HUES6 (cell line): ENCODE results near the gene BNIPL.
A peak's percentile ranks its signal among the peaks of the same experiment; 100 is the strongest.

Experiments used
- H3K27ac ChIP-seq: 2 replicates; pipeline ENCODE4 v1.7.0; 2013; ENCODE audit warnings: low read depth, mild to moderate bottlenecking, low read length, inconsistent platforms
- H3K27me3 ChIP-seq: 2 replicates; pipeline ENCODE4 v1.6.1; 2013; ENCODE audit warnings: low read length; ENCODE audit not compliant: control insufficient read depth, insufficient read depth
- H3K36me3 ChIP-seq: 2 replicates; pipeline ENCODE4 v1.6.1; 2013; ENCODE audit warnings: low read length; ENCODE audit not compliant: control insufficient read depth, insufficient read depth
- H3K4me1 ChIP-seq: 2 replicates; pipeline ENCODE4 v1.6.1; 2013; ENCODE audit warnings: low read length; ENCODE audit not compliant: control insufficient read depth, insufficient read depth
- H3K4me3 ChIP-seq: 2 replicates; pipeline ENCODE4 v1.5.1; 2013; ENCODE audit warnings: low read depth, low read length
- H3K9ac ChIP-seq: one replicate; pipeline ENCODE4 v1.6.1; 2013; ENCODE audit warnings: mild to moderate bottlenecking, low read length
- H3K9me3 ChIP-seq: 2 replicates; pipeline ENCODE4 v1.6.1; 2013; ENCODE audit warnings: low read depth, low read length; ENCODE audit not compliant: control insufficient read depth, insufficient read depth

BNIPL gene

DNA sequence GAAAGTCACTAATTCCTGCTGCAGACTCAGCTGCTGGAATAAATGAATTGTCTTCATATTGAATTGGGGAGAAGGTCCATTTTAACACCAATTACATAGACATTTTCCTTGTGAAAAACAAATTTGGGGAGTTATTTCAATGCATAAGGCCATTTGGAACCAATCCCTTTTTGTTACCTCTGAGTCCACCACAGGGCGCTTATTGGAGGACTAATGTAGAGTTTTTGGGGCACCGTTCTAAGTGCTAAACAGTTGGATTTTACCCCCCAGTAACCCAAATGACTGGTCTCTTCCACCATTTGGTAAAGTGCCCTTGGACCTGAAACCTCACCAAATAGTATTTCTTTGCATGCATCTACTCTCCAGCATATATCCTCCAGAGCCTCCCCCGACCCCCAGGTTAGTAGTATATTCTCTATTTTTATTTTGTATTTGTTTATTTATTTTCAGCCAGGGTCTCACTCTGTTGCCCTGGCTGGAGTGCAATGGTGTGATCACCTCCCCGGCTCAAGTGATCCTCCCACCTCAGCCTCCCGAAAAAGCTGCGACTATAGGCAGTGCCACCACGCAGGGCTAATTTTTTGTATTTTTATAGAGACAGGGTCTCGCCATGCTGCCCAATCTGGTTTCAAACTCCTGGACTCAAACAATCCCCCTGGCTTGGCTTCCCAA is 26.6 kb upstream of the BNIPL start:
- H3K9ac ChIP-seq = no peak overlapping the region
- peak overlapping the region; percentile 97 for H3K4me3 ChIP-seq
- no peaks in the 10 kb centered on the region for H3K27me3 ChIP-seq
- peaks cover 28% of the 10 kb centered on the region for H3K4me1 ChIP-seq
- H3K9me3 ChIP-seq = no peaks in the 10 kb centered on the region
- H3K27ac ChIP-seq = no peak overlapping the region
- H3K36me3 ChIP-seq = no peaks in the 10 kb centered on the region

DNA sequence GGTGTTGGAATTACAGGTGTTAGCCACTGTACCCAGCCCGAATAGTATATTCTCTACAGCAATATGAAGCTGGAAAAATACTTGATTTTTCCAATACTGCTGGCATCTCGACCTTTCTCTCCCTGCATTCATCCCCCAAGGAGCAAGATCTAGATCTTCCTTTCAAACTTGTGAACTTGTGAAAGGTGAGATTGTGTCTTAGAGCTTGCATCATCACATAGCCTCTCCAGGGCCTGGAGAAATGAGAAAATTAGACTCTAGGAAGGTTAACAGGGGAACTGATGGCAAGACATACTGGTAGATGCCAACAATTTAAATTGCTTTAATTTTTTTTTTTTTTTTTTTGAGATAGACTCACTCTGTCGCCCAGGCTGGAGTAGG is 26.1 kb upstream of the BNIPL start:
- peaks cover 28% of the 10 kb centered on the region for H3K4me1 ChIP-seq
- H3K27ac ChIP-seq = no peak overlapping the region
- no peak overlapping the region for H3K9ac ChIP-seq
- H3K27me3 ChIP-seq = no peaks in the 10 kb centered on the region
- no peaks in the 10 kb centered on the region for H3K9me3 ChIP-seq
- H3K36me3 ChIP-seq = no peaks in the 10 kb centered on the region
- no peak overlapping the region for H3K4me3 ChIP-seq

DNA sequence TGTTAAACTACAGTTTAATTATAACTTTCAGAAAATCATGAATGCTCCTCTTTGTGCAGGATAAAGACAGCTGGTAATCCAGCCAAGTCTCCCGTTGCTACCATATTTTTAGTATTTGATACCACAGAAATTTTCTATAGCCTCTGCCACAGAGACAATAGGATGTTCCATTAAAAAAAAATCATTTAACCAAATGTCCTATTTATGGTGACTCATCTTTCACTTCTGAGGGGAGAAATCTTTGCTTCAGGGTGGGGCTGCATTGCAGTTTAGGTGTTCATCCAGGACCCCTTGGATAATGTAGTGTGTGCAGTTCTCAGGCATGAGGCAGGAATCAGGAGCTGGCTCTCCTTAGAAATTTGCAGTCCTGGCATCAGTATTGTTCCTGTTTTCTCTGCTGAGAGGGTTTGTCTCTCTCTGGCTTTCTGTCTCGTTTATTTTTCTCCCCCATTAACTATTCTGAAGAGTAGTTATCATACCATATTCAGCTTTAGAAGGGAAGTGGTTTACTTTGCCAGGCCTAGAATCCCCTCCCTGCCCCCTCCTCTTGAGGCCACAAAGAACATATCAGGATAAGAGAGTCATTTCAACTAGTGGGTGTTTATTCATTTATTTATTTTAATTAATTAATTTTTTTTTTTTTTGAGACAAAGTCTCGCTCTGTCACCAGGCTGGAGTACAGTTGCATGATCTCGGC is 25.1 kb upstream of the BNIPL start:
- Histone ChIP-seq H3K27me3 (no peaks in the 10 kb centered on the region), H3K4me1 (peaks cover 18% of the 10 kb centered on the region), H3K9ac (no peak overlapping the region), H3K36me3 (no peaks in the 10 kb centered on the region; the same call in 1 of the 2 replicates), H3K27ac (no peak overlapping the region), H3K9me3 (no peaks in the 10 kb centered on the region), H3K4me3 (no peak overlapping the region)

DNA sequence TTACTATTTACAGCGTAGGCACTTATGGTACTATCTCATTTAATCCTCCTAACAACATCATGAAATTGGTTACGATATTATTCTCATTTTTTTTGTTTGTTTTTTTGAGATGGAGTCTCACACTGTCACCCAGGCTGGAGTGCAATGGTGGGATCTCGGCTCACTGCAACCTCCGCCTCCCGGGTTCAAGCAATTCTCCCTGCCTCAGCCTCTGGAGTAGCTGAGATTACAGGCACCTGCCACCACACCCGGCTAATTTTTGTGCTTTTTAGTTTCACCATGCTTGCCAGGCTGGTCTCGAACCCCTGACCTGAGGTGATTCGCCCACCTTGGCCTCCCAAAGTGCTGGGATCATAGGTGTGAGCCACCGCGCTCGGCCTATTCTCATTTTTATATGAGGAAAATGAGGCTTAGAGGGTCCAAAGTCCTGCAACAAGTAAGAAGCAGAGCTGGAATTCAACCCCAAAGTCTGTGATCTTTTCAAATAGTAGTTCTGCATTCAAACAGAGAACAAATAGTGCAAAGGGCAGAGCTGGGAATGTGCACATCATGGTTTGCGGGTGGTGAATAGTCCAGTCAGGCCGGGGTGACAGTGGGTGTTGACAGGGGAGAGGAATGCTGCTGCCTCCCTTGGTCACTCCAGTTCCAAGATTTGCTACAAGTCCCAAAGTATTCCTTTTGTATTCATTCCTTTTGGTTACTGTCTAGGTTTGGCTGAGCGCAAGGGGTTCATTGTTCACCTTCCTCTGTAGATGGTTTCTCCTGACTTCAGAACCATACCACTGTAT is 23.5 kb upstream of the BNIPL start:
- Histone ChIP-seq H3K27me3 (no peaks in the 10 kb centered on the region), H3K4me1 (peaks cover 6% of the 10 kb centered on the region), H3K9me3 (no peaks in the 10 kb centered on the region), H3K4me3 (no peak overlapping the region), H3K27ac (no peak overlapping the region), H3K36me3 (peaks cover 1% of the 10 kb centered on the region; the same call in 1 of the 2 replicates), H3K9ac (no peak overlapping the region)

DNA sequence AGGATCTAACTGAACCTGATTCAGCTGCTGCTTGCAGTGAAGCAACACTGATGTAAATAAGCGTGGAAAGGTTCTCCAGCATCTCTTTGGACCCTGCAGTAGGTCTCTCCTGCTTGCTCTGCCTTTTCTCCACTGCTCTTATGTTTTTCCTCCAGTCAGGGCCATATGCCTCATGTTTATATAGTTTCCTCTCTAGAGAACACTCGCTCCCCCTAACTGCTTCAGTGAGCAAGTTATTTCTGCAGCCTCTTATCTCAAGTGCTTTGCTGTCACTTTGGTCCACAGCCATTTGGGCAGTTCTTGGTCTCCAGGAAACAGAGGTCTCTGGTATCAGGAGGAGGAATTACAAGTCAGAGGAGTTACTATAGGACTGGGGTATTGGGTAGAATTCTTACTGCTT is 22.9 kb upstream of the BNIPL start:
- H3K9ac ChIP-seq = no peak overlapping the region
- no peaks in the 10 kb centered on the region for H3K27me3 ChIP-seq
- H3K4me3 ChIP-seq = no peak overlapping the region
- H3K9me3 ChIP-seq = no peaks in the 10 kb centered on the region
- H3K4me1 ChIP-seq = peaks cover 4% of the 10 kb centered on the region; the same call in 1 of the 2 replicates
- H3K36me3 ChIP-seq = peaks cover 6% of the 10 kb centered on the region; the same call in 1 of the 2 replicates
- no peak overlapping the region for H3K27ac ChIP-seq

DNA sequence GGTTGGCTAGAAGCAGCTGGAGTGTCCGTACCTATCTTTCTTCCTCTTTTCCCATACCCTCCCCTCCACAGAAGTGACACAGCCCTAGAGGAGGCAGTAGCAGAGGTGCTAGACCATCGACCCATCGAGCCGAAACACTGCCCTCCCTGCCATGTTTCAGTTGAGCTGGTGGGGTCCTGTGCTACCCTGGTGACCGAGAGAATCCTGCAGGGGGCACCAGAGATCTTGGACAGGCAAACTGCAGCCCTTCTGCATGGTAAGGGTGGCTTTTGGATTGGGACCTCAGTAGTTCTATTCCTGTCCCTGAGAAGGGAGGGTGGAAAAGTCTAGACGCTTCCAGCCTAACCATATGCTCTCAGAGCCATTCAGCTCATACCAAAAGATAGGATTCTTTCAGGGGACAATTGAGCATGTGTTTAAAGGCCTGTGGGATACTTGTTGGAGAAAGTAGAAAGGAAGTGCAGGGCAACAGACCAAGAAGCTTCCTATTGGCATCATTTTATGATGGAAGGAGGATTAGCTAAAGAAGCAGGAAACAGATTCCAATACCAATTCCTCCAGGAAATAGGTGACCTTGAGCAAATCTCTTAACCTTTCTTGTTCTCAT is 11.7 kb upstream of the BNIPL start:
- Histone ChIP-seq H3K4me1 (no peaks in the 10 kb centered on the region), H3K9ac (no peak overlapping the region), H3K36me3 (peaks cover 39% of the 10 kb centered on the region), H3K9me3 (no peaks in the 10 kb centered on the region), H3K4me3 (no peak overlapping the region), H3K27me3 (no peaks in the 10 kb centered on the region), H3K27ac (no peak overlapping the region)

DNA sequence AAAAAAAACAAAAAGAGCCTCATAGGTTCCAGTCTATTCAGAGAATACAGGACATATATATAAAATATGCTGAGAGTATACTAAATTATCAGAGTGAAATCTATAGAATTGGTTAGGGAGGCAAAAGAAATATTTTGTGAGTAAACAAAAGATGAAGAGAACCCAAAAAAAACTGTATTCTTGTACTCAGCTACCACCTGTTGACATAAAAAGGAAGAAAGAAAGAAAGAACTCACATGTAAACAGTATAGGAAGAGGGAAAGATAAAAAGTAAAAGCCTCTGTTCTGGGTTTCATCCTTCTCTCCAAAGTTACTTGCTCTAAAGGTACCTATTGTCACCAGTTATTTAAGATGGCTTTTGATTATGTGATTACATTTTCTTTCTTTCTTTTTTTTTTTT is 9.9 kb upstream of the BNIPL start:
- H3K4me3 ChIP-seq = no peak overlapping the region
- no peaks in the 10 kb centered on the region for H3K27me3 ChIP-seq
- H3K9me3 ChIP-seq = no peaks in the 10 kb centered on the region
- H3K36me3 ChIP-seq = peaks cover 52% of the 10 kb centered on the region
- no peak overlapping the region for H3K9ac ChIP-seq
- no peaks in the 10 kb centered on the region for H3K4me1 ChIP-seq
- H3K27ac ChIP-seq = no peak overlapping the region

DNA sequence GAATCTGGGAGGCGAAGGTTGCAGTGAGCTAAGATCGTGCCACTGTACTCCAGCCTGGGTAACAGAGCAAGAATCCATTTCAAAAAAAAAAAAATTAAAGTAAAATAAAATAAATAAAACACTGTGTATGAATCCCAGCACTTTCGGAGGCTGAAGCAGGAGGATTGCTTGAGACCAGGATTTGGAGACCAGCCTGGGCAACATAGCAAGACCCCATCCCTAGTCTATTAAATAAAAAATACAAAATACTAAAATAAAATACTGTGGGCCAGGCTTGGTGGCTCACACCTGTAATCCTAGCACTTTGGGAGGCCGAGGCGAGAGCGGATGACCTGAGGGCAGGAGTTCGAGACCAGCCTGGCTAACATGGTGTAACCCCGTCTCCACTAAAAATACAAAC is 4.2 kb upstream of the BNIPL start:
- no peak overlapping the region for H3K9ac ChIP-seq
- peaks cover 6% of the 10 kb centered on the region; the same call in 1 of the 2 replicates for H3K4me1 ChIP-seq
- no peak overlapping the region for H3K27ac ChIP-seq
- H3K9me3 ChIP-seq = no peaks in the 10 kb centered on the region
- H3K27me3 ChIP-seq = no peaks in the 10 kb centered on the region
- peaks cover 53% of the 10 kb centered on the region for H3K36me3 ChIP-seq
- no peak overlapping the region for H3K4me3 ChIP-seq

DNA sequence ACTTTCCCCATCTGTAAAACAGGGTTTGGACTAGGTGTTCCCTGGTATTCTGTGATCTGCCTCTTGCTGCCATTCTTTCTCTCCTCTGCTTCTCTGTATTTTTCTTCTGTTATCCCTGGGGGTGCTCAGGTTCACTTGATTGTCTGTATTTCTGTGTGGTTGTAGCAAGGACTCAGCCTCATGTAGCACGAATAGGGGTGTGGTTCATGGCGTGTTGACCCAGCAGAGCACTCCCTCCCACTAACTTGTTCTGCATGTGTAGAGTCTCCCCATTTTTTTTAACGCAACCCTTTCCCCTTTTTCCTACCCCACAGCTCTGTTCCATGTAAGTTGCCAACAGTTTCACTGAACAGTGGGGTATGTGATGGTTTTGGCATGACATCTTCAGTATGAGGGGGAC is 1.2 kb upstream of the BNIPL start:
- peaks cover 6% of the 10 kb centered on the region; the same call in 1 of the 2 replicates for H3K4me1 ChIP-seq
- H3K36me3 ChIP-seq = peaks cover 30% of the 10 kb centered on the region
- H3K27me3 ChIP-seq = no peaks in the 10 kb centered on the region
- no peak overlapping the region for H3K27ac ChIP-seq
- no peaks in the 10 kb centered on the region for H3K9me3 ChIP-seq
- no peak overlapping the region for H3K4me3 ChIP-seq
- no peak overlapping the region for H3K9ac ChIP-seq

DNA sequence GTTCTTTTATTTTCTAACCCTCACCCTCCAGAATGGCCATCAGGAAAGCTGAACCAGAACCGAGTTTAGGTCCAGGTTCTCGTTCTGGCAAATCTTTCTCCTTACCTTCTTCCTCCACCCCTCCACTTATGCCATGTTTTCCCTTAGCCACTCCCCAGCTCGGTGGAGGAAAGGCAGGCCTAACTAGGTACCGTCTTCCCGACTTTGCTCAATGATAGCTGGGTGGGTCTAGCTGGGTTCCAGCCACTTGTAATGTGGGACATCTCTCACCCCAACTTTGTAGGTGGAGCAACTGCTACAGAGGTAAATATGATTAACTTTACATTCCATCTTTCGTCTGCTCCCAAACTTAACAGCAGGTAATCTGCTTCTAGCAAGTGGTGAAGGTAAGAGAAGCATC is 646 bp downstream of the BNIPL start:
- Histone ChIP-seq H3K4me3 (no peak overlapping the region), H3K9ac (no peak overlapping the region), H3K9me3 (no peaks in the 10 kb centered on the region), H3K4me1 (peaks cover 6% of the 10 kb centered on the region; the same call in 1 of the 2 replicates), H3K27me3 (no peaks in the 10 kb centered on the region), H3K36me3 (peaks cover 16% of the 10 kb centered on the region), H3K27ac (no peak overlapping the region)
